ENCODE measurements around the gene ZGPAT. TPM values are rescaled to one million over a fixed set of nuclear protein-coding genes. Genes with fewer than 3 reads are reported as not detected.
A peak's percentile ranks its signal among the peaks of the same experiment; 100 is the strongest.

ZGPAT gene
- total and polyA plus RNA-seq, 2 of the 13 experiments (the other 11 are each of a cell fraction or from before 2014, with no cell fraction given), result 23.0 to 41.9 TPM

GRCh38 chr20:63697357-63697867, 10.4 kb upstream of the ZGPAT start (continued):
- TF ChIP-seq, protein P1, sequence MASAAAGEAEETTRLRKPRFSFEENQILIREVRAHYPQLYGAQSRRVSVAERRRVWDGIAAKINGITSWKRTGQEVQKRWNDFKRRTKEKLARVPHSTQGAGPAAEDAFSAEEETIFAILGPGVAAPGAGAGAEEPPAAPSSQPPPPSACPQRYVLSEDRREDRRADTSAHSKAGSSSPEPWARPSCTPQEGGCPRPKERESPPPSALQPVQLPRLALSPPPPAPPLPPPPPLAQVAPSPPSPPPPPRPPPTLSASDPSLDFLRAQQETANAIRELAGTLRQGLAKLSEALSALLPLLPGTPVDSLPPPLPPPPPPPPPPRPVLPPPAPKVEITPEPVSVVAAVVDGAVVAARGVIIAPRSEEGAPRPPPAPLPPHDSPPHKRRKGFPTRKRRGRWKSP (CRISPR knock-in tag; IDR thresholded peaks at IDR 0.05), result 0 out of 2 replicates have a peak, but pooled peaks have one; percentile 14
- 0 out of 2 replicates have a peak, but pooled peaks have one; percentile 12 for TF ChIP-seq ZBTB7B (CRISPR knock-in tag; IDR thresholded peaks at IDR 0.05)
- 0 out of 2 replicates have a peak, but pooled peaks have one; percentile 32 for TF ChIP-seq SP4 (CRISPR knock-in tag; IDR thresholded peaks at IDR 0.05)
- TF ChIP-seq MTA1 (CRISPR knock-in tag; IDR thresholded peaks at IDR 0.05; ENCODE audit: borderline replicate concordance), result no peak
- TF ChIP-seq LBX2 (CRISPR knock-in tag; IDR thresholded peaks at IDR 0.05; ENCODE audit: borderline replicate concordance), result 0 out of 2 replicates have a peak, but pooled peaks have one; percentile 49
- no peak for TF ChIP-seq GATAD1 (CRISPR knock-in tag; IDR thresholded peaks at IDR 0.05)
- TF ChIP-seq, protein P2, sequence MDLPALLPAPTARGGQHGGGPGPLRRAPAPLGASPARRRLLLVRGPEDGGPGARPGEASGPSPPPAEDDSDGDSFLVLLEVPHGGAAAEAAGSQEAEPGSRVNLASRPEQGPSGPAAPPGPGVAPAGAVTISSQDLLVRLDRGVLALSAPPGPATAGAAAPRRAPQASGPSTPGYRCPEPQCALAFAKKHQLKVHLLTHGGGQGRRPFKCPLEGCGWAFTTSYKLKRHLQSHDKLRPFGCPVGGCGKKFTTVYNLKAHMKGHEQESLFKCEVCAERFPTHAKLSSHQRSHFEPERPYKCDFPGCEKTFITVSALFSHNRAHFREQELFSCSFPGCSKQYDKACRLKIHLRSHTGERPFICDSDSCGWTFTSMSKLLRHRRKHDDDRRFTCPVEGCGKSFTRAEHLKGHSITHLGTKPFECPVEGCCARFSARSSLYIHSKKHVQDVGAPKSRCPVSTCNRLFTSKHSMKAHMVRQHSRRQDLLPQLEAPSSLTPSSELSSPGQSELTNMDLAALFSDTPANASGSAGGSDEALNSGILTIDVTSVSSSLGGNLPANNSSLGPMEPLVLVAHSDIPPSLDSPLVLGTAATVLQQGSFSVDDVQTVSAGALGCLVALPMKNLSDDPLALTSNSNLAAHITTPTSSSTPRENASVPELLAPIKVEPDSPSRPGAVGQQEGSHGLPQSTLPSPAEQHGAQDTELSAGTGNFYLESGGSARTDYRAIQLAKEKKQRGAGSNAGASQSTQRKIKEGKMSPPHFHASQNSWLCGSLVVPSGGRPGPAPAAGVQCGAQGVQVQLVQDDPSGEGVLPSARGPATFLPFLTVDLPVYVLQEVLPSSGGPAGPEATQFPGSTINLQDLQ (CRISPR knock-in tag; IDR thresholded peaks at IDR 0.05), result peak; percentile 54; the same call in 1 of the 2 replicates
- TF ChIP-seq ZNF33B (CRISPR knock-in tag; IDR thresholded peaks at IDR 0.05), result peak; percentile 65; the same call in 1 of the 2 replicates
- peak; percentile 78; the same call in 1 of the 2 replicates for TF ChIP-seq SSRP1 (CRISPR knock-in tag; IDR thresholded peaks at IDR 0.05)
- TF ChIP-seq ZNF713 (CRISPR knock-in tag; IDR thresholded peaks at IDR 0.05), result no peak
- TF ChIP-seq ZNF775 (CRISPR knock-in tag; IDR thresholded peaks at IDR 0.05; ENCODE audit: borderline replicate concordance), result 0 out of 2 replicates have a peak, but pooled peaks have one; percentile 57
- no peak for TF ChIP-seq ZNF138 (CRISPR knock-in tag; IDR thresholded peaks at IDR 0.05; ENCODE audit: low read depth)
- peak; percentile 68; the same call in 1 of the 2 replicates for TF ChIP-seq ZNF274 (CRISPR knock-in tag; IDR thresholded peaks at IDR 0.05)
- TF ChIP-seq MATR3 (CRISPR knock-in tag; IDR thresholded peaks at IDR 0.05), result peak; percentile 20; the same call in 1 of the 2 replicates
- 0 out of 2 replicates have a peak, but pooled peaks have one; percentile 41 for TF ChIP-seq ZBTB8A (CRISPR knock-in tag; IDR thresholded peaks at IDR 0.05; ENCODE audit: borderline replicate concordance, low read depth)
- peak; percentile 42 for TF ChIP-seq POLR2G (IDR thresholded peaks at IDR 0.05; ENCODE audit: low read depth, low read length)
- TF ChIP-seq, protein P3, sequence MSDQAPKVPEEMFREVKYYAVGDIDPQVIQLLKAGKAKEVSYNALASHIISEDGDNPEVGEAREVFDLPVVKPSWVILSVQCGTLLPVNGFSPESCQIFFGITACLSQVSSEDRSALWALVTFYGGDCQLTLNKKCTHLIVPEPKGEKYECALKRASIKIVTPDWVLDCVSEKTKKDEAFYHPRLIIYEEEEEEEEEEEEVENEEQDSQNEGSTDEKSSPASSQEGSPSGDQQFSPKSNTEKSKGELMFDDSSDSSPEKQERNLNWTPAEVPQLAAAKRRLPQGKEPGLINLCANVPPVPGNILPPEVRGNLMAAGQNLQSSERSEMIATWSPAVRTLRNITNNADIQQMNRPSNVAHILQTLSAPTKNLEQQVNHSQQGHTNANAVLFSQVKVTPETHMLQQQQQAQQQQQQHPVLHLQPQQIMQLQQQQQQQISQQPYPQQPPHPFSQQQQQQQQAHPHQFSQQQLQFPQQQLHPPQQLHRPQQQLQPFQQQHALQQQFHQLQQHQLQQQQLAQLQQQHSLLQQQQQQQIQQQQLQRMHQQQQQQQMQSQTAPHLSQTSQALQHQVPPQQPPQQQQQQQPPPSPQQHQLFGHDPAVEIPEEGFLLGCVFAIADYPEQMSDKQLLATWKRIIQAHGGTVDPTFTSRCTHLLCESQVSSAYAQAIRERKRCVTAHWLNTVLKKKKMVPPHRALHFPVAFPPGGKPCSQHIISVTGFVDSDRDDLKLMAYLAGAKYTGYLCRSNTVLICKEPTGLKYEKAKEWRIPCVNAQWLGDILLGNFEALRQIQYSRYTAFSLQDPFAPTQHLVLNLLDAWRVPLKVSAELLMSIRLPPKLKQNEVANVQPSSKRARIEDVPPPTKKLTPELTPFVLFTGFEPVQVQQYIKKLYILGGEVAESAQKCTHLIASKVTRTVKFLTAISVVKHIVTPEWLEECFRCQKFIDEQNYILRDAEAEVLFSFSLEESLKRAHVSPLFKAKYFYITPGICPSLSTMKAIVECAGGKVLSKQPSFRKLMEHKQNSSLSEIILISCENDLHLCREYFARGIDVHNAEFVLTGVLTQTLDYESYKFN (CRISPR knock-in tag; conservative IDR thresholded peaks at IDR 0.05), result no peak
